ENCODE data around the gene PTPN23.
A peak's percentile ranks its signal among the peaks of the same experiment; 100 is the strongest.

PTPN23 gene

GRCh38 chr3:47405820-47406761 is 25.3 kb downstream of the PTPN23 start:
- no peaks in the 10 kb centered on the region for H3K27me3 Mint-ChIP-seq (ENCODE audit: low read depth)
- peak overlapping the region; percentile 45 for H3K27ac Mint-ChIP-seq
- DNase-seq (ENCODE audit: low spot score) = no peak
- H3K4me3 Mint-ChIP-seq = no peak overlapping the region
- no peaks in the 10 kb centered on the region for H3K9me3 Mint-ChIP-seq
- peaks cover 4% of the 10 kb centered on the region for H3K4me1 Mint-ChIP-seq (ENCODE audit: low read depth)
- peaks cover 8% of the 10 kb centered on the region for H3K36me3 Mint-ChIP-seq (ENCODE audit: low read depth)

GRCh38 chr3:47406762-47407149 is 25.9 kb downstream of the PTPN23 start:
- peaks cover 12% of the 10 kb centered on the region for H3K36me3 Mint-ChIP-seq (ENCODE audit: low read depth)

GRCh38 chr3:47407237-47407636 is 26.4 kb downstream of the PTPN23 start:
- Mint-ChIP-seq H3K36me3 (ENCODE audit: low read depth) (peaks cover 14% of the 10 kb centered on the region), H3K4me1 (ENCODE audit: low read depth) (peaks cover 4% of the 10 kb centered on the region), H3K27me3 (ENCODE audit: low read depth) (no peaks in the 10 kb centered on the region), H3K9me3 (no peaks in the 10 kb centered on the region), H3K27ac (no peak overlapping the region), H3K4me3 (no peak overlapping the region)
- DNase-seq (ENCODE audit: low spot score) = no peak

More at GRCh38 chr3:47406762-47407149, 25.9 kb downstream of the PTPN23 start:
- DNase-seq (ENCODE audit: low spot score) = no peak
- Mint-ChIP-seq H3K27ac (no peak overlapping the region), H3K9me3 (no peaks in the 10 kb centered on the region), H3K4me3 (no peak overlapping the region), H3K27me3 (ENCODE audit: low read depth) (no peaks in the 10 kb centered on the region), H3K4me1 (ENCODE audit: low read depth) (peaks cover 4% of the 10 kb centered on the region)

GRCh38 chr3:47407896-47408838 is 27.3 kb downstream of the PTPN23 start:
- Mint-ChIP-seq H3K36me3 (ENCODE audit: low read depth) (peaks cover 18% of the 10 kb centered on the region), H3K9me3 (no peaks in the 10 kb centered on the region), H3K4me1 (ENCODE audit: low read depth) (peaks cover 4% of the 10 kb centered on the region), H3K4me3 (no peak overlapping the region), H3K27ac (no peak overlapping the region), H3K27me3 (ENCODE audit: low read depth) (no peaks in the 10 kb centered on the region)
- no peak for DNase-seq (ENCODE audit: low spot score)

- peaks cover 21% of the 10 kb centered on the region for H3K36me3 Mint-ChIP-seq (ENCODE audit: low read depth)
These were observed 28.0 kb downstream of the PTPN23 start for GRCh38 chr3:47408839-47409229.

GRCh38 chr3:47409284-47409683 is 28.5 kb downstream of the PTPN23 start:
- DNase-seq (ENCODE audit: low spot score) = no peak
- Mint-ChIP-seq H3K4me1 (ENCODE audit: low read depth) (peaks cover 4% of the 10 kb centered on the region), H3K36me3 (ENCODE audit: low read depth) (peaks cover 21% of the 10 kb centered on the region), H3K4me3 (no peak overlapping the region), H3K27ac (no peak overlapping the region), H3K9me3 (no peaks in the 10 kb centered on the region), H3K27me3 (ENCODE audit: low read depth) (no peaks in the 10 kb centered on the region)

More at GRCh38 chr3:47408839-47409229, 28.0 kb downstream of the PTPN23 start:
- Mint-ChIP-seq H3K27me3 (ENCODE audit: low read depth) (no peaks in the 10 kb centered on the region), H3K4me1 (ENCODE audit: low read depth) (peaks cover 4% of the 10 kb centered on the region), H3K9me3 (no peaks in the 10 kb centered on the region), H3K27ac (no peak overlapping the region), H3K4me3 (no peak overlapping the region)
- DNase-seq (ENCODE audit: low spot score) = no peak

- Mint-ChIP-seq H3K36me3 (ENCODE audit: low read depth) (peaks cover 21% of the 10 kb centered on the region), H3K27me3 (ENCODE audit: low read depth) (no peaks in the 10 kb centered on the region), H3K27ac (peak overlapping the region; percentile 8), H3K4me3 (no peak overlapping the region), H3K4me1 (ENCODE audit: low read depth) (peaks cover 4% of the 10 kb centered on the region), H3K9me3 (no peaks in the 10 kb centered on the region)
- no peak for DNase-seq (ENCODE audit: low spot score)
These were observed 29.0 kb downstream of the PTPN23 start for GRCh38 chr3:47409688-47410416.

GRCh38 chr3:47410417-47410720 is 29.5 kb downstream of the PTPN23 start:
- H3K27me3 Mint-ChIP-seq (ENCODE audit: low read depth) = no peaks in the 10 kb centered on the region
- peak overlapping the region; percentile 8 for H3K27ac Mint-ChIP-seq
- no peak for DNase-seq (ENCODE audit: low spot score)
- peaks cover 25% of the 10 kb centered on the region for H3K36me3 Mint-ChIP-seq (ENCODE audit: low read depth)
- no peak overlapping the region for H3K4me3 Mint-ChIP-seq
- H3K9me3 Mint-ChIP-seq = no peaks in the 10 kb centered on the region
- peaks cover 4% of the 10 kb centered on the region for H3K4me1 Mint-ChIP-seq (ENCODE audit: low read depth)

- no peak for DNase-seq (ENCODE audit: low spot score)
- peaks cover 25% of the 10 kb centered on the region for H3K36me3 Mint-ChIP-seq (ENCODE audit: low read depth)
- H3K27ac Mint-ChIP-seq = no peak overlapping the region
- no peak overlapping the region for H3K4me3 Mint-ChIP-seq
- H3K27me3 Mint-ChIP-seq (ENCODE audit: low read depth) = no peaks in the 10 kb centered on the region
- H3K4me1 Mint-ChIP-seq (ENCODE audit: low read depth) = peaks cover 4% of the 10 kb centered on the region
- H3K9me3 Mint-ChIP-seq = no peaks in the 10 kb centered on the region
These were observed 30.2 kb downstream of the PTPN23 start for GRCh38 chr3:47410801-47411646.

GRCh38 chr3:47411696-47412452 is 31.1 kb downstream of the PTPN23 start:
- H3K36me3 Mint-ChIP-seq (ENCODE audit: low read depth) = peaks cover 25% of the 10 kb centered on the region

GRCh38 chr3:47412453-47412756 is 31.6 kb downstream of the PTPN23 start:
- H3K27me3 Mint-ChIP-seq (ENCODE audit: low read depth) = no peaks in the 10 kb centered on the region
- no peaks in the 10 kb centered on the region for H3K4me1 Mint-ChIP-seq (ENCODE audit: low read depth)
- H3K4me3 Mint-ChIP-seq = no peak overlapping the region
- no peaks in the 10 kb centered on the region for H3K9me3 Mint-ChIP-seq
- H3K27ac Mint-ChIP-seq = no peak overlapping the region
- peaks cover 24% of the 10 kb centered on the region for H3K36me3 Mint-ChIP-seq (ENCODE audit: low read depth)
- DNase-seq (ENCODE audit: low spot score) = no peak

More at GRCh38 chr3:47411696-47412452, 31.1 kb downstream of the PTPN23 start:
- Mint-ChIP-seq H3K27me3 (ENCODE audit: low read depth) (no peaks in the 10 kb centered on the region), H3K4me1 (ENCODE audit: low read depth) (no peaks in the 10 kb centered on the region), H3K9me3 (no peaks in the 10 kb centered on the region), H3K27ac (no peak overlapping the region), H3K4me3 (no peak overlapping the region)
- DNase-seq (ENCODE audit: low spot score) = no peak

GRCh38 chr3:47412842-47413520 is 32.2 kb downstream of the PTPN23 start:
- peaks cover 21% of the 10 kb centered on the region for H3K36me3 Mint-ChIP-seq (ENCODE audit: low read depth)
- no peaks in the 10 kb centered on the region for H3K9me3 Mint-ChIP-seq
- no peaks in the 10 kb centered on the region for H3K4me1 Mint-ChIP-seq (ENCODE audit: low read depth)
- no peaks in the 10 kb centered on the region for H3K27me3 Mint-ChIP-seq (ENCODE audit: low read depth)
- no peak for DNase-seq (ENCODE audit: low spot score)
- no peak overlapping the region for H3K4me3 Mint-ChIP-seq
- peak overlapping the region; percentile 15 for H3K27ac Mint-ChIP-seq
